Activated T-helper 9 cell treated with anti-CD3 and anti-CD28 coated beads, Interleukin-2, amount 50 U/mL, for 16 hours (primary cell): Measurements from ENCODE around the gene ASTN2.

Experiments
- DNase-seq: peaks from one replicate; pipeline ENCODE4 v3.0.0-alpha.2; 2020; ENCODE audit warnings: low read depth

The ASTN2 gene

DNA sequence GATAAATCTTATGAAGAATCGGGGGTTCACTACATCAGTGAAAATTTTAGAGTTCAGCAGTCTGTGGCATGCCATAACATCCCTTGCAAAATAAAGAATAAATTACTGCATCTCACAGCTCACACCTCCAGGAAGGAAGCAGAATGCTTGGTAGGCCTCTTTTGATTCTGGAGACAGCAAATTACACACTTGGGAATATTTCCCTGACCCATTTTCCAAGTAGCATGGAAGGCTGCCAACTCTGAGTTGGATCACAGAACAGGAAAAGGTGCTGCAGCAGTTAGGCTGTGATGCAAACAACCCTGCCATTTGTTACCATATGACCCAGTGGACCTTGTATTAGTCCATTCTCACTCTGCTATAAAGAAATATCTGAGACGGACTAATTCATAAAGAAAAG is 293.5 kb downstream of the ASTN2 start:
- DNase-seq: no peak

DNA sequence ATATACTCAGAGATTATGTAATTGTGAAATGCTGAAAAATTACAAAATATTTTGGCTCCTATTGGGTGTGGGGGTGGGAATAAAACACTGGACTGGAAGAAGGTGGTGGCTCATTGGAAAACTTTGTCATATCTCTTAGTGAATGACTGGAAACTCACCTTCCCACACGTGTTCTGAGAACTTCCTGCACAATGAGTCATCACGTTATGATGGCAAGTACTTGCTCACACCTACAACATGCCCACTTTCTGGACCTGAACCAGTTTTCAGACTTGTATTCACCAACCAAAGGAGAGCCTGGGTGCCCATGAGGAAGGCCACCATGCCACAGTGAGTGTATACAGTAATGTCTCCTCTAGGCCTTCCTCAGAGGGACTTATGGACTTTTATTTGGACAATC is 294.8 kb downstream of the ASTN2 start:
- no peak for DNase-seq

DNA sequence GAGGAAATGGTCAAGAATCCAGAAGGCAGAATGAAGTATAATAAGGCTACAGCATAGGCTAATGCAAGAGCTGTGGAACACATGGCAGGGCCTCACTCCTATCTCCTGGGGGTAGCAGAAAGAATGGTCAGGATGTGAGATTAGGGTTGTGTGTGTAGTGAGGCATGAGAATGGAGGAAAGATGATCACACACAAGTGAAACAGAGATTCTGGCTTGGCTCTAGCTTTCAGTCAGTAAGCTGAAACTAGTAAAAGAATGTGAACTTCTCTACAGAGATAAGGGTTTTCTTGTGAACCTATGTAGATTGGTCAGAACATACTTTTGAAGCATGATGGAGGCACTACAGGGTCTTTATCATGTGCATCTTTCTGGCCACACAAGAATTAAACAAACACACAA is 298.8 kb downstream of the ASTN2 start:
- no peak for DNase-seq

DNA sequence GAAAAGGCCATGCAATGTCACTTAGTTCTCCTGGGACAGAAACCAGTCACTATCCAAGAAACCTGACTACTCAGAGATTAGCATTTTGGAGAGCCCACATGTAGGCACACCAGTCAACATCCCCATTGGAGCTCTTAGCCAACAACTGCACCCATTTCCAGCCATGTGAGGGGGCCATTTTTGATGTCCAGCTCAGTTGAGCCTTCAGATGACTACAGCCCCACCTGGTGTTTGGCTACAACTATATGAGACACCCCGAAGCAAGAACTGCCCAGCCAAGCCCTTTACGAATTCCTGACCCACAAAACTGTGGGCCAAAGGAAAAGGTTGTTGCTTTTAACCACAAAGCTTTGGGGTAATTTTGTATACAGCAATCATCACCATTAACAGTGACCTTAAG is 300.1 kb downstream of the ASTN2 start:
- no peak for DNase-seq

DNA sequence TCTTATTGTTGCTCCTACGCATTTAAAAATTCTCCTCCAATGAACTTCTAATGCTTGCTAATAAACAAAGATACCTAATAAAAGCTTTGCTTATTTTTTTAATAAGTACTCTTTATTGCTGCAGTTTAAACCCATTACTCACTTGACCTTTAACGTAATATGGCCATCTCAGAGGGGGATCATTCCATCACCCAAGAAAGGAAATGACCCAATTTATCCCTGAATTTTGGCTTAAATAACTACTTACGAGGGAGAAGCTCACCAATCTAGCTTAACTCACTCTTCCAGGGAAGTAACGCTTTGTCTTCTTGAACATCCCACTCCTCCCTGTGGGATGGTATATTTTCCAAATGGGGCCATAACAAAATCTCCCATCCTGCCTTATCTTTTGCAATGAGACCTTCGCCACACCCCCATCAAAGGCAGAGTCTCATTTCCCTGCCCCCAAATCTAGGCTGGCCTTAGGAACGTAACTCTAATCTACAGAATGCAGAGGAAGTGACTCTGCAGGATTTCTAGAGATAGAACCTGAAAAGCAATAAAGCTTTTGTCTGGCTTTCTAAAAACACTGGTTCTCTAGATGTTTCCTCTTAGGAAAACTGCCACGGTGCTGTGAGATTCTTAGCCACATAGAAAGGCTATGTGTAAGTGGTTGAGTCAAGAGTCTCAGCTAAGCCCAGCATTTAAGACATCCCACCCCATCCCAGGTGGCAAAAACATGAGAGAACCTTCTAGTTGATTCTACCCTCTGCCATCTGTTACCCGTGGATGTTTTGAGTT is 310.0 kb downstream of the ASTN2 start:
- DNase-seq: no peak

DNA sequence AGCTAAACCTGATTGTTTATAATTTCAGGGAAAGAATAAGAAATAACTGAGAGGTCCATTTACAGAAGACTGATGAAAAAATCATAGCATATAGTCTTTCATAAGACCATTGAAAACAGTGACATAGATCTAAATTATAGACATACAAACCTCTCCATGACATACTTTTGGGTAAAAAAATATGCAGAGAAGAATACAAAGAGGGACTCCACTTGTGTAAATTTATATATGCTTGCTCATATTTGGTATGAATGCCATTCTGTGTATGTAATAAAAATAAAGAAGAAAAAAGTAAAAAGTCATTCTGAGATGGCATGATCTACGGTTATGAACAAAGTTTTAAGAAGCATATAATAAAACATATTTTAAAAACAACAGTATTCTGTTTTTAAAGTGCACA is 310.7 kb downstream of the ASTN2 start:
- DNase-seq: no peak

DNA sequence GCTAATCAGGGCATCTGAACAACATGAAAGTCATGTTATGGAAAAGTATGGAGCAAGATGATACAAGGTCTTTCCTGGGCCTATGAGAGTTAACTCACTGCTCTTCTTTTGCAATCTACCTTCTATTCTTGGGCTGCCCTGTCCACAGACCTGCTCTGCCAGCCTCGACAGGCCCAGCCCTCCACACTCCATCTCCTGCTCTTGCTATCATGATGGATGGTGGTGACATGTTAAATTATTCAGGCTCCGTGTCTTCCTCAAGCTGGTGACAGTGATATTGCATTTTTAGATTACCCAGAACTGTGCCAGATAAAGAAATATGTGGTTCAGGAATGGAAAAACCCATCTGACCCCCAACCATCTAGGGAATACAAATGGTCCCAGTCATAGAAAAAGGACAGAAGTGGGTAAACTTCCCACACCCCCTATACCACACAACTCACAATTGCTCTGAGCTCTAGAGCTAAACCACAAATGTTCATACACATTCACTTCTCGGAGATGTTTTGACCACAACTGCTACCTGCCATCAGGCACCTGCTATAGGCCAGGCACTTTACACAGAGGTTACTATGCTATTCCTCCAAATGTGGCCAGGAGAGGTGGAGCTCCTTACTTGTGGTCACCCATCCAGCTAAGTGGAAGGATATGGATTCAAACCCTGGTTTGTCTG is 311.3 kb downstream of the ASTN2 start:
- no peak for DNase-seq

DNA sequence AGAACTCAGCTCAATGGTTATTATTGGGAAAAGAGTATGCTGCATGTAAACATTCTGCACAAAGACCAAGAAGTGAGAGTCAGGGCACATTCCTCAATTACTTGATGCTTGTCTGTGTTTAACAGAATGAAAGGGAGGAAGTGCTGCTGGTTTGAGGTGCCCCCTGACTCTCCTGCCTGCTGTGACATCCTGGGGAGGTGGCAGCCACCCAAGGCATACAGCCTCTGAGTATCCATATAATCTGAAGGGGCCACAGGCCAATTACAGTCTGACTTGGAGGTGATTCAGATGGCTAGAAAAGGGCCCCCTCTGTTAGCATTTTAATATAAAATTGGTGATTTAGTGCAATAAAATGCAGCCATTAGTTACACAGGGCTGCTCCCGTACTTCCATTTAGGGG is 313.8 kb downstream of the ASTN2 start:
- DNase-seq: no peak

DNA sequence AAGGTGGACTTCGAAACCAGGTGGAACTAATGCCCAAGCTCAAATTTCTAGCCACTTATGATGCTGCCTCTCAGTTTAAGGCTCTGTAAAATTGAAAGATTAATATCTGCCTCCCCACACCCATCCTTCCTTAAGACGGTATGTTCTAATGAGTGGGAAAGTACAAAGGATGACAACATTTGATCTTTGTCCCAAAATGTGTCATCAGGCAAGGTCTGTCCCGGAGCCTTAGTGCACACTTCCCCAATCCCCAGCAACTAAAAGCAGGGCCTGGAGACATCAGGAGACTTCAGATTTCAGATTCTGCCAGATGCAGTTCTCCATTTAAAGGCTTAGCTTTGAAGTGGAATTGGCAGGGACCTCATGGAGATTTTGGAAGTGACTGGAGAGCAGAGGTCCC is 316.5 kb downstream of the ASTN2 start:
- DNase-seq: no peak

DNA sequence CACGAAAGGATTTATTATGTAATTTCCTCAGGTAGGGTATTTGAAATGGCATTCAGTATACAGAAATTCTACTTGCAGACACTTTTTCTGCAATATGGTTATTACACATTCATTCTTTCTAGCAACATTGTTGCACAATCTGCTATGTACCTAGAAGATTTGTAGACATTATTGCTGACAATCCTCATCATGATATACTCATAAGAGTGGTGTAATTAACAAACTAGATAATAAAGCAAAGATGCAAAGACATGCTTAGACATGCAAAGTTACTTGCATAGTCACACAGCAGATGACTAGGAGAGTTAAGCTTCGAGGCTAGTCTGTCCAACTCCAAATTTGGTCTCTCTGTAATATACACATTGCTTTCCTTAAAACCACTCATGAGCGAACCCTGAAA is 317.1 kb downstream of the ASTN2 start:
- DNase-seq: no peak

DNA sequence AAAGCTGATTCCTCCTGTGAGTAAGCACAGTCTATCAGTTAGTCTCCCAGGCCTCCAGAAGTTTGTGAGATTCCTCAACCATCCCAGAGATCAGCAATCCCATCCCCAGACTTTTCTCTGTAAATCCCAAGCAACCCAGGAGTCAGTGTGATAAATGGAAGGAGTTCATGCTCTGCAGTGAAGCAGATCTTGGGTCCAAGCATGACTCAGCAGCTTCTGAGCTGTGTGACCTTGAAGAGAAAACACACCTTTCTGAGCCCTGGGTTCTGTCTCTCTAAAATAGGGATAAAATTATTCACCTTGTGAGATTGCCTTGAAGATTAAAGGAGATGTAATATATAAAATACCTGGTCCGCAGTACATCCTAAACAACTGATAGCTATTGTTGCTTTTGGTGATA is 318.7 kb downstream of the ASTN2 start:
- DNase-seq: no peak

DNA sequence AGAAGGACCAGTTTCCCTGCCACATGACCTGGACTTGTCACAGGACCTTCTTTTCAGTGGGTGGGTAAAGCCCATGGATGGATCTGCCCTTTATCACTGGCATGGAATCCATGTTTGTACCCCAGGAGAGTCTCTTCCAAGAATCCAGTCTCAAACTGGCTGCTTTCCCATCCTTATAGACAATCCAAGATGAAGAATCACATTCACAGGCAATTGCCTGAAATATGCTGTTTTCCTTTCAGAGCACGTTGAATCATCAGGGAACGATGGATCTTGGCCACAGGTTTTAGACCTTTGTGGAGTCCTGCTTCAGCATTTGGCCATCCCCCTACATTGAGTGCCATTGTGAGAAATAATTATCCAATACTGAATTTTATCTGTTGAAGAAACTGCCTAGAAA is 319.8 kb downstream of the ASTN2 start:
- no peak for DNase-seq

DNA sequence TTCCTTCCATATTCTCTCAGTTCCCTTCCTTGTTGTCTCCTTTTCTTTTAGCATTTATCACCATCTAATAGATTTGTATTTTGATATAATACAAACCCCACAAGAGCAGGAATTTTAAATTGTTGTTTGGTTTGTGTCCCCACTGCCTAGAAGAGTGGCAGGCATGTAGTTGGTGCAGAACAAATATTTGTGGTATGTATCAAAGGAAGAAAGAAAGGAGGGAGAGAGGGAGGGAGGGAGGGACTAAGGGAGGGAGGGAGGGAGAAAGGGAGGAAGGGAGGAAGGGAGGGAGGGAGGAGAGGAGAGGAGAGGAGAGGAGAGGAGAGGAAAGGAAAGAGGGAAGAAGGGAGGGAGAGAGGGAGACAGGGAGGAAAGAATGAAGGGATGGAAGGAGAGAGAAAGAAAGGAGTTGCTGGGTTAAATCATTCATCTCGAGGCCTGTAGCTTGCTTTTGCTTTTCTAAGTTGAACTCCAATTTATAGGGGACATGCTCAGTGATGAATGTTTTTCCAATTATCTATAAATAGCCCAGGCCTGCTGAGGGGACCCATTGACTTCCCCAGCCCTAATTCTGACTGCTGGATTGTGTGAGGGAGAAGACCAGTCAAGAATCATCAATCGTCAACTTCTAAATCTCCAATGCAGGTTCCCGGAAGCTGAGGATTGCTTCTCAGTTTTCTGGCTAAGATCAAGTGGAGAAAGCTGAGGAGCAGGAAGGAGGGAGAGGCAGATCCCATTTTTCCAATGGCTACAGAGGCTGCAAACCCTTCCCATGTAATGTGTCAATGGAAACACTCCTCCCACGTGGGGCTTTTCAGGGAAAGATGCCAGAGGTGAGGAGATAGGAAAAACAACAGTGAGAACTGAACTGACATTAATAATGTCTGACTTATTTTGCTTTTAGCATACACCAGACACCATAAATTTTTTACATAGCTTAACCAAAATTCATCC is 320.7 kb downstream of the ASTN2 start:
- DNase-seq: no peak

DNA sequence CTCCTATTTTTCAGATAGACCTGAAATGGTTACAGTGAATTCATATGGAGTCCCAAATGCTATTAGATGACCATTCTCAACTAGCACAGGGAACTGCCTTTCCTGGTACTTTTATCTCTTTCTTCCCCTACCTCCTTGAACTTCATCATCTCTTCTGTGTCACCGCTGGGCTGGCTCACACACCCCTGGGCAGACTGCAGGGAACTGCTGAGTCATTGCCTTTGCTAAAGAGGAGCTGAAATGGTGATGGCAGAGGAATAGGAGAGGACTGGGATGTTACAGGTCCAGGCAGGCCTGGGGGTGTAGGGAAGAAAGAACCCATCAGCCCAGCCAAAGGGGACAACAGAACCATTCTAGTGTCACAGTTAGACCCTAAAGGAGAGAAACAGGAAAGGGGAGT is 322.3 kb downstream of the ASTN2 start:
- no peak for DNase-seq

DNA sequence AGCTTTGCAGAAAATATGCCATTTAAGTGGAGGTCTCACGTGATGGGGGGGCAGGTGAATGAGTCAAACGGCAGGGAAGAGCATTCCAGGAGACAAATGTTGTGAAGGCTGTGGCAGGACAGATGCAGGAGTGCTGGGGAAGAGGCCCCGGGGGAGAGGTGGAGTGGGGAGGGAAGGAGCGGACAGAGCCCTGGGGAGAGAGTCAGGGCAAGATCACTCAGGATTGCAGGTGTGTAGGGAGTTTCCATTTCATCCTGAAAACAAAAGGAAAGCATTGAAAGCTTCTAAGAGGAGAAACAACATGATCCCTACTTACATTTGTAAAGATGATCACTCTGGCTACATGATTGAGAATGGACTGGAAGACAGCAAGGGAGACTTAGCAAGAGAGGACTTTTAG is 323.3 kb downstream of the ASTN2 start:
- no peak for DNase-seq

DNA sequence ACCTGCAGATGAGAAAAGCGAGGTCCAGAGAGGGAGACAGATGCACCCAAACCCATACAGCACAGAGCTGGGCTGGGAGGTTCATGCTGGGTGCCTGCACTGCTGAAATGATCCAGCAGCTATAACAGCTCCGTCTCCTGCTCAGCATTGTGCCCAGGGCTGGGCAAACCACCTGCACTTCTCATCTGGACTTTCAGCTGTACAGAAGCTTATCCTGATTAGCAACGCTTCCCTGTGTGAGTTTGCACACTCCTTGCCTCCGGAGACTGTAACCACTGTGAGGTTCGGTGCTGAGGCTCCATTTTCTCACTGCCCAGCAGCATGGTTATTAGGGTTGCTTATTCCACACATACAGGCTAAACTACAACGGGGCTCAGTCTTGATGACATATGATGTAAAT is 326.1 kb downstream of the ASTN2 start:
- DNase-seq: no peak

DNA sequence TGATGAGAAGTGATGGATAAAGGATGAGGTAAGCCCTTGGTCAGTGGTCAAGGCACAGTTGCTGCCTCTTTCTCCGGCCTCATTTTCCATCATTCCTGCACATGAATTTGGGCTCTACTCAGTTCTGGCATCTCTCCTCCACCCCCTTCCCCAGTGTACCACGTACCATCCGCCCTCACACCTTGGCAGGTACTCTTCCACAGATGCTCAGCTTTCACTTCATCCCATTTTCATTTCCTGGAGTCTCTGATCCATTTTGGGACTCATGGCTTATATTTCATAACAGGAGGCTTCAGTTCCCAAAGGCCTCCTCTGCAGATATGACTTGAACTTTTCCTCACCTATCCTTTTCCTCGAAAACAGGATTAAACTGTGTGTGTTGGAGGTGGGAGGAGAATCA is 326.7 kb downstream of the ASTN2 start:
- DNase-seq: no peak

DNA sequence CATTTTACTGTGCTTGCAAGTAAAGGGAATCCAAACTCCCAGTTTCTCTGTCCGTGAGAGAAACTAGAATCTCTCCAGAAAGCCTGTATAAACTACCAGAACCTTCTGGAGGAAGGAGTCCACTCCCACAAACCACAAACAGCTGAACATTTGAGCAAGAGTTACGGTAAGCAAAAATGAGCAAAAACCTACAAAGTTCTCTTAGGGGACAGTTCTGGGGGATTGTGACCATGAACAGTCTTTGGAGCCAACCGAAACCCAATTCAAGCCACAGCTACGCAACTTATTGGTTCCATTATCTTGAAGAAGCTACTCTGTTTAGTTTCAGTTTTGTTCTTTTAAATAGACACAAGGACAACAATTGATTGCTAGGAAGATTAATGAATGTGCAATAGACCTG is 330.6 kb downstream of the ASTN2 start:
- no peak for DNase-seq

DNA sequence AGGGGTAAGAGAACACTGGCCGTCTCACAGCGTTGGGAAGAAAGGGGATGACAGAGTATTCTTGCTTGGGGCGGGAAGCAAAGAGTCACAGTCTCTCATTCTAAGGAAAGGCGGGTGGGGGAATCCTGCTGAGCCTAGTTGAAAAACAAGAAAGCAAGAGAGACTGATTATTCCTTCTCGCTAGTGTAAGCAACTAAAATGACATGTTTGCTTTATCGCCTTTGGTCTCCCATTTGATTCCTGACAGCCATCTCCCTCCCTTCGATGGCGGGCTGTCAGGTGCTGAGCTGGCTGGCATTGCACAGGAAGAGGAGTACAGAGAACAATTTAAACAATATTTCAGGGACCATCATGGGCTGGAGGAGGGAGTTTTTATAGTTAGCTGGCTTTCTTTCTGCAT is 331.3 kb downstream of the ASTN2 start:
- no peak for DNase-seq

DNA sequence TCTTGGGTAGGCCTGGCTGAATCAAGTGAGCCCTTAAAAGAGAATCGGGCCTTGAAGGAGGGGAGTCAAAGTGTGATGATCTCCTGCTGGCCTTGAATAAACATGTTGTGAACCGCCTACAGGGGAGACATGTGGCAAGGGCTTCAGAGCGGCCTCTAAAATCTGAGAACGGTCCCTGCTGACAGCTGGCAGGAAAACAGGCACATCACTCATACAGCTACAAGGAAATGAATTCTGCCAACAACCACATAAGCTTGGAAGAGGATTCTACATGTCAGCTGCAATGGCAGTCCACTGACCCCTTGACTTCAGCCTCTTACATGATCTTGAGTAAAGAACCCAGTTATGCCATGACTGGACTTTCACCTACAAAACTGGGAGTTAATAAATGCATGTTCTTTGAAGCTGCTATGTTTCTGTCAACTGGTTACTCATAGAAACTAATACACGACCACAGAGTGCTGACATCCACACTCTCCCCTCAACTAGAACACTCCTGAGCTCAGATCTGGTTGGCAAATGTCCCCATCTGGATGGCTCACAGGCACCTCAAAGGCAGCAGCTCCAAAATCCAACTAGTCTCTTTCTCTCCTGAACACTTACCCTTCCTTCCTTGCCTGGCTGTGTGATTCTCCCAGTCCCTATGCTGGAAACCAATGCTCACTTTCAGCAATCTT is 333.1 kb downstream of the ASTN2 start:
- DNase-seq: no peak

DNA sequence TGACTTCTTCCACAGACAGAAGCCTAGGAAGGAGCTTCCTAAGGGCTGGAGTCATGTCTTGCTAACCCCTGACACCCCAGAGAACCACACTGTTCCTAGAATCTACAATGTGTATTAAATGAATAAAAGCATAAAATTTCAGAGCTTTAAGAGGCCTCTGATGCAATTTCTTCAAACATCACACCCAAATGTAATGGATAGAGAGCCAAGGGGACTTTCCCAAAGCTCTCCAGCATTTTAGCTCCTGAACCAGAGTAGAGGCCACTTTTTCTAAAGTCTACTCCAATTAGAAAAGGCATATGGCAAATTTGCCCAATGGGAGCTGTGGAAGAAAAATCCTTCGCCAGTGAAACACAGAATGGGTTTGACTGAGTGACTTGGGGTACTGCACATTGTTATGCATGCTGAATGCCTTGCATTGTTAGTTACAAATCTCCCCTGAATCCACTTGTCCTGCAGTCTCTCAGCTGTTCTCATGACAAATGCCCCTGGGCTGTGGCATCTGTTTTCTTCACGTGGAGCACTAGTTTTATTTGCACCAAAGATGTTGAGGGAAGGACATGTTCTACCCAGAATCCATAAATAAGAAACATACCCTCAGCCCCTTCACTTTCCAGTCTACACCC is 334.0 kb downstream of the ASTN2 start:
- DNase-seq: no peak
